Left hindlimb (tissue), 1 donor: ENCODE results near the gene LRRC26.

Experiments
- DNase-seq: peaks from one replicate; pipeline ENCODE4 v3.0.0-alpha.2; 2018

Gene LRRC26

GRCh38 chr9:137166380-137167229 lies 3.2 kb downstream of the LRRC26 start:
- DNase-seq = no peak

GRCh38 chr9:137165250-137165836 lies 4.5 kb downstream of the LRRC26 start:
- no peak for DNase-seq

- no peak for DNase-seq
Measured at GRCh38 chr9:137164370-137165249, 5.2 kb downstream of the LRRC26 start.

GRCh38 chr9:137163805-137164204 lies 6.0 kb downstream of the LRRC26 start:
- DNase-seq = no peak

- DNase-seq = no peak
Measured at GRCh38 chr9:137163365-137163715, 6.5 kb downstream of the LRRC26 start.

- DNase-seq = no peak
Measured at GRCh38 chr9:137162505-137163364, 7.1 kb downstream of the LRRC26 start.

GRCh38 chr9:137161558-137162486 lies 8.0 kb downstream of the LRRC26 start:
- no peak for DNase-seq

GRCh38 chr9:137160716-137161557 lies 8.9 kb downstream of the LRRC26 start:
- no peak for DNase-seq

GRCh38 chr9:137160054-137160425 lies 9.8 kb downstream of the LRRC26 start:
- DNase-seq = no peak

- DNase-seq = no peak
Measured at GRCh38 chr9:137159105-137160053, 10.5 kb downstream of the LRRC26 start.

GRCh38 chr9:137158625-137159024 lies 11.2 kb downstream of the LRRC26 start:
- no peak for DNase-seq

- DNase-seq = no peak
Measured at GRCh38 chr9:137157618-137158415, 12.0 kb downstream of the LRRC26 start.

- DNase-seq = no peak
Measured at GRCh38 chr9:137156567-137157375, 13.1 kb downstream of the LRRC26 start.

GRCh38 chr9:137152844-137153405 lies 16.9 kb downstream of the LRRC26 start:
- no peak for DNase-seq

- DNase-seq = no peak
Measured at GRCh38 chr9:137150617-137151457, 19.0 kb downstream of the LRRC26 start.

- no peak for DNase-seq
Measured at GRCh38 chr9:137149942-137150616, 19.8 kb downstream of the LRRC26 start.
